Glomerular visceral epithelial cell (primary cell): Measurements from ENCODE around the gene TRIM48.
"Not testable (repeated sequence)": the region's sequence is repeated elsewhere in the genome, so short reads cannot be mapped to it uniquely, and the experiment has no call there.

Experiments
- DNase-seq: peaks from one replicate; pipeline ENCODE4 v3.0.0-alpha.2; 2016; ENCODE audit errors: extremely low spot score

Gene TRIM48

DNA sequence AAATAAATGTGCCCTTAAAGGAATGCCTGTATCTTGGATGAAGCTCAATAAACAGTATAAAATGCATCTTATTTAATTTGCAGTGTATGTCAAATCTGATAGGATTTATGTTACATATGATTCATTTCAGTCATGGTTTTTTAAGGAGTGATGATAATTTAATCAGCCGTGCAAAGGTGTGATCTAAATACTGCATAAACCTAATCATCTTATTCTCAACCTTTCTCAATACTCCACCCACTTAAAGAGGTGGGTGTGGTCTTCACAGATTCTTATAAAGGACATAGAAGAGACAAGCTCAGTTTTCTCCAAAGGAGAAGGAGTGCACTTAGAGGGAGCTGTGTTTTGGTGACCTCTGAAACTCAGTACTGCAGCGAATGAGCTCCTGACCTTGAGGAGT is at the start of gene TRIM48:
TSS of gene TRIM48 (plus strand) at position 301 of the 400 bp plus-strand sequence. CDS start 113 bp downstream, outside the sequence.
- not testable (repeated sequence) for DNase-seq

DNA sequence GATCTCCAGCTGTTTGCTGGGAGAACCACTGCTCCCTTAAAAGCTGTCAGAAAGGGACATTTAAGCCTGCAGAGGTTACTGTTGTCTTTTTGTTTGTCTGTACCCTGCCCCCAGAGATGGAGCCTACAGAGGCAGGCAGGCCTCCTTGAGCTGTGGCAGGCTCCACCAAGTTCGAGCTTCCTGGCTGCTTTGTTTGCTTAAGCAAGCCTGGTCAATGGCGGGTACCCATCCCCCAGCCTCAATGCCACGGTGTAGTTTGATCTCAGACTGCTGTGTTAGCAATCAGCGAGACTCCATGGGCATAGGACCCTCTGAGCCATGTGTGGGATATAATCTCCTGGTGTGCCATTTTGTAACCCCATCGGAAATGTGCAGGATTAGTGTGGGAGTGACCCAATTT is 23.6 kb upstream of the TRIM48 start:
- not testable (repeated sequence) for DNase-seq

- DNase-seq, result no peak
Observed at GRCh38 chr11:55263081-55263480, 1.1 kb downstream of the TRIM48 start.
